Mesenchymal stem cell (in vitro differentiated cells and primary cell): ENCODE measurements around the gene IFIT2.
A peak's percentile ranks its signal among the peaks of the same experiment; 100 is the strongest.

Experiments
- DNase-seq: peaks from one replicate; pipeline ENCODE4 v3.0.0-alpha.2; 2013
- H2AFZ ChIP-seq: one replicate; pipeline ENCODE4 v1.6.1; 2013; ENCODE audit warnings: low read depth, mild to moderate bottlenecking, control low read depth, inconsistent platforms, low read length, moderate library complexity
- H2AK5ac ChIP-seq: 2 replicates; pipeline ENCODE4 v1.6.1; 2013; ENCODE audit warnings: low read length, moderate library complexity, mild to moderate bottlenecking, inconsistent platforms; ENCODE audit not compliant: severe bottlenecking
- H2BK120ac ChIP-seq: one replicate; pipeline ENCODE4 v1.6.1; 2013; ENCODE audit warnings: low read depth, mild to moderate bottlenecking, inconsistent platforms, low read length, moderate library complexity
- H2BK12ac ChIP-seq, 2 experiments: one replicate each; pipeline ENCODE4 v1.6.1; 2013; ENCODE audit warnings: inconsistent platforms in 2 of 2, low read length in 2 of 2, mild to moderate bottlenecking in 2 of 2, moderate library complexity in 2 of 2, control low read depth in 1 of 2
- H2BK15ac ChIP-seq: one replicate; pipeline ENCODE4 v1.6.1; 2013; ENCODE audit warnings: mild to moderate bottlenecking, low read depth, inconsistent platforms; ENCODE audit not compliant: poor library complexity, severe bottlenecking
- H2BK5ac ChIP-seq: 2 replicates; pipeline ENCODE4 v1.6.1; 2013; ENCODE audit warnings: low read depth, mild to moderate bottlenecking, low read length, control low read depth, inconsistent platforms; ENCODE audit not compliant: poor library complexity, severe bottlenecking
- H3K14ac ChIP-seq, 2 experiments: one replicate each; pipeline ENCODE4 v1.6.1; 2013; ENCODE audit warnings: inconsistent platforms in 2 of 2, low read length in 2 of 2, control low read depth in 1 of 2, mild to moderate bottlenecking in 1 of 2, moderate library complexity in 1 of 2
- H3K18ac ChIP-seq, 2 experiments: one replicate each; pipeline ENCODE4 v1.6.1; 2013; ENCODE audit warnings: inconsistent platforms in 2 of 2, low read length in 2 of 2, control low read depth in 1 of 2, low read depth in 1 of 2, mild to moderate bottlenecking in 1 of 2
- H3K23ac ChIP-seq, 2 experiments: one replicate each; pipeline ENCODE4 v1.6.1; 2013; ENCODE audit warnings: inconsistent platforms in 2 of 2, low read length in 2 of 2, mild to moderate bottlenecking in 2 of 2, moderate library complexity in 2 of 2, control low read depth in 1 of 2
- H3K27ac ChIP-seq: 2 replicates; pipeline ENCODE4 v1.5.1; 2013; ENCODE audit warnings: mild to moderate bottlenecking, moderate library complexity, low read length, control low read depth, inconsistent platforms; ENCODE audit not compliant: poor library complexity, severe bottlenecking
- H3K27me3 ChIP-seq, 2 experiments: 2 replicates each; pipeline versions ENCODE4 v1.6.1 to v1.7.0; 2013; ENCODE audit warnings: low read length in 2 of 2, mild to moderate bottlenecking in 2 of 2, moderate library complexity in 2 of 2, control low read depth in 1 of 2, inconsistent platforms in 1 of 2; ENCODE audit not compliant: control insufficient read depth in 1 of 2, insufficient read depth in 1 of 2
- H3K36me3 ChIP-seq, 2 experiments: 2 replicates each; pipeline versions ENCODE4 v1.6.1 to v1.7.0; 2013; ENCODE audit warnings: low read length in 2 of 2, control low read depth in 1 of 2, inconsistent platforms in 1 of 2, low read depth in 1 of 2, mild to moderate bottlenecking in 1 of 2; ENCODE audit not compliant: insufficient read depth in 2 of 2, control insufficient read depth in 1 of 2
- H3K4ac ChIP-seq, 2 experiments: one replicate each; pipeline ENCODE4 v1.6.1; 2013; ENCODE audit warnings: inconsistent platforms in 2 of 2, low read length in 2 of 2, mild to moderate bottlenecking in 2 of 2, moderate library complexity in 2 of 2, control low read depth in 1 of 2, low read depth in 1 of 2
- H3K4me1 ChIP-seq: 2 replicates; pipeline ENCODE4 v1.6.1; 2013; ENCODE audit warnings: low read depth, low read length, control low read depth; ENCODE audit not compliant: control insufficient read depth, insufficient read depth
- H3K4me2 ChIP-seq: 2 replicates; pipeline ENCODE4 v1.6.1; 2013; ENCODE audit warnings: low read length, mild to moderate bottlenecking, inconsistent platforms; ENCODE audit not compliant: poor library complexity, severe bottlenecking
- H3K4me3 ChIP-seq, 2 experiments: 2 replicates each; pipeline versions ENCODE4 v1.5.1 to v1.7.0; 2013; ENCODE audit warnings: low read length in 2 of 2, mild to moderate bottlenecking in 2 of 2, control low read depth in 1 of 2, low read depth in 1 of 2; ENCODE audit not compliant: insufficient read depth in 1 of 2
- H3K79me1 ChIP-seq: replicated peaks from 2 replicates; pipeline ENCODE4 v1.6.1; 2013; ENCODE audit warnings: mild to moderate bottlenecking, control low read depth, low read length, inconsistent platforms; ENCODE audit not compliant: poor library complexity, severe bottlenecking
- H3K9ac ChIP-seq: 2 replicates; pipeline ENCODE4 v1.7.0; 2013; ENCODE audit warnings: mild to moderate bottlenecking, low read length, moderate library complexity
- H3K9me3 ChIP-seq: 2 replicates; pipeline ENCODE4 v1.7.0; 2013; ENCODE audit warnings: mild to moderate bottlenecking, low read length; ENCODE audit not compliant: control insufficient read depth
- H4K8ac ChIP-seq: one replicate; pipeline ENCODE4 v1.6.1; 2013; ENCODE audit warnings: inconsistent platforms, mild to moderate bottlenecking, low read length, moderate library complexity
- H4K91ac ChIP-seq: one replicate; pipeline ENCODE4 v1.6.1; 2013; ENCODE audit warnings: mild to moderate bottlenecking, low read length, inconsistent platforms
- WGBS: methylation state at CpG from one replicate; pipeline ENCODE4 v1.1.7; 2013; ENCODE audit warnings: mixed read lengths; 5-methylcytosine and 5-hydroxymethylcytosine counted together

Gene IFIT2

DNA sequence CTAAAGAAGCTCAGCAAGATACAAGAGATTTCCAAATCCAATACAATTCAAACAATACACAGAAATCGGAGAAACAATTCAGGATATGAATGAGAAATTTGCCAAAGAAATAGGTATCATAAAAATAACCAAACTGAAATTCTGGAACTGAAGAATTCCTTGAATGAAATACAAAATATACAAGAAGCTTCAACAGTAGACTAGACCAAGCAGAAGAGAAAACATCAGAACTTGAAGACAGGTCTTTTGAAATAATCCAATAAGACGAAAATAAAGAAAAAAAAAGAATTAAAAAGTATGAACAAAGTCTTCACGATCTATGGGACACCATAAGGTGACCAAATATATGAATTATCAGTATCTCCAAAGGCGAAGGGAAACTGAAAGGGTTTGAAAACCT is 2.8 kb upstream of the IFIT2 start:
- no peaks in the 10 kb centered on the region for H3K36me3 ChIP-seq
- H3K9ac ChIP-seq = no peak overlapping the region
- H3K27me3 ChIP-seq = no peaks in the 10 kb centered on the region
- H3K18ac ChIP-seq = no peak overlapping the region
- no peak for DNase-seq
- H3K79me1 ChIP-seq = peaks cover 4% of the 10 kb centered on the region
- no peak overlapping the region for H2BK5ac ChIP-seq
- H3K4me3 ChIP-seq = no peak overlapping the region
- no peak overlapping the region for H4K91ac ChIP-seq
- no peak overlapping the region for H3K4ac ChIP-seq
- no peak overlapping the region for H2AFZ ChIP-seq
- H3K27ac ChIP-seq = no peak overlapping the region
- no peak overlapping the region for H3K23ac ChIP-seq
- no peak overlapping the region for H3K14ac ChIP-seq
- H2BK120ac ChIP-seq = no peak overlapping the region
- H3K4me2 ChIP-seq = no peak overlapping the region
- no peak overlapping the region for H2BK12ac ChIP-seq
- no peak overlapping the region for H4K8ac ChIP-seq
- no peak overlapping the region for H2AK5ac ChIP-seq
- H2BK15ac ChIP-seq = no peak overlapping the region
- WGBS = 80% methylated on average over 1 of the region's 4 CpGs
- no peaks in the 10 kb centered on the region for H3K9me3 ChIP-seq
- H3K4me1 ChIP-seq = peaks cover 6% of the 10 kb centered on the region

DNA sequence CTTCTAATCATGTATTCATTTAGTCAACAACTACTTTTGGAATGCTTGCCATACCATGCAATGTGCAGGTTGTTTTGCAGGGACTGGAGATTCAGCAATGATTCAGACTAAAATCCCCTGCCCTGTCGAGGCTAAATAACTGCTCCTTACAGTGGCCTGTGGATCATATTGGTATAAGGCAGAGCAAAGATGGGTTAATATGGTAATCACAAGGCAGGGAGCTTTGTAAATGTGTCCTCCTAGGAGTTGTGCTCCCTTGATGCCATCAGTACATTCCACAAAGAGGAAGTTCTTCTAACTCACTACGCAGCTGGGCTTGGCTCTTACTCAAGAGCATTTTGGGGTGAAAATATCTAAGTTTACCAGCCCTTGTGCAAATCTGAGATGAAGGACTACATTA is 614 bp upstream of the IFIT2 start:
- H3K4ac ChIP-seq = no peak overlapping the region
- WGBS = 19% methylated on average over 1 of the region's 2 CpGs

DNA sequence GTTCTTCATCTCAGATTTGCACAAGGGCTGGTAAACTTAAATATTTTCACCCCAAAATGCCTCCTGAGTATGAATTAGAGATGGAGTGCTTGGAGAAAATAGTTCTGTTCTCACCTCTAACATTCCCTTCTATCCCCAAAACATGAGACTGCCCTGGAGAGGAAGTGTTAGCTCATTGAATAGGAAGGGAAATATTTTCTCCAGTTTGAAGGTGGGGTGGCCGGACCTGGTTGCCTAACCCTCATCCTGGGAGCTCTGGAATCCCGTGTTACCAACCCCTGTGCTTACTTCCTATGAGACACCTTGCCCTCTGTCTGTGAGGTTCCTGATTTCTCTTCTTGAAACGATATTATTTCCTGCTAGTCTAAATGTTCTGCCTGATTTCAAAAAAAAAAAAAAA is 779 bp downstream of the IFIT2 start:
- H3K14ac ChIP-seq = no peak overlapping the region
- H3K18ac ChIP-seq = peak overlapping the region in 1 of 2 experiments; percentile 50
- no peak overlapping the region for H2AFZ ChIP-seq
- H3K23ac ChIP-seq = no peak overlapping the region
- no peaks in the 10 kb centered on the region for H3K9me3 ChIP-seq
- no peak overlapping the region for H2BK5ac ChIP-seq
- H3K27me3 ChIP-seq = no peaks in the 10 kb centered on the region
- H3K27ac ChIP-seq = peak overlapping the region; percentile 69
- no peak overlapping the region for H2BK12ac ChIP-seq
- H3K4me2 ChIP-seq = peak overlapping the region; percentile 72
- 37% methylated on average over 2 of the region's 3 CpGs for WGBS
- peak overlapping the region; percentile 59 for H4K8ac ChIP-seq
- peaks cover 6 to 19% of the 10 kb centered on the region in 2 experiments for H3K36me3 ChIP-seq
- peaks cover 13% of the 10 kb centered on the region for H3K79me1 ChIP-seq
- peak overlapping the region in 1 of 2 experiments; percentile 83 for H3K4me3 ChIP-seq
- H2AK5ac ChIP-seq = no peak overlapping the region
- peak overlapping the region; percentile 97 for H3K9ac ChIP-seq
- H3K4me1 ChIP-seq = peaks cover 4% of the 10 kb centered on the region
- H3K4ac ChIP-seq = peak overlapping the region in 1 of 2 experiments; percentile 24
- no peak overlapping the region for H4K91ac ChIP-seq
- DNase-seq = no peak
- no peak overlapping the region for H2BK120ac ChIP-seq
- H2BK15ac ChIP-seq = no peak overlapping the region

More for the DNA sequence above, 614 bp upstream of the IFIT2 start:
- peak overlapping the region; percentile 14 to 91 for H3K18ac ChIP-seq
- H2BK5ac ChIP-seq = no peak overlapping the region
- H3K27ac ChIP-seq = peak overlapping the region; percentile 83
- peak overlapping the region; percentile 23 for H4K91ac ChIP-seq
- H3K4me2 ChIP-seq = peak overlapping the region; percentile 42
- H2BK15ac ChIP-seq = no peak overlapping the region
- no peaks in the 10 kb centered on the region for H3K9me3 ChIP-seq
- H2BK12ac ChIP-seq = peak overlapping the region; percentile 20 to 29
- H3K79me1 ChIP-seq = peaks cover 10% of the 10 kb centered on the region
- H2AK5ac ChIP-seq = no peak overlapping the region
- peak overlapping the region; percentile 35 for H4K8ac ChIP-seq
- no peak overlapping the region for H3K14ac ChIP-seq
- peaks cover 4% of the 10 kb centered on the region for H3K4me1 ChIP-seq
- H2BK120ac ChIP-seq = no peak overlapping the region
- H3K9ac ChIP-seq = peak overlapping the region; percentile 97
- H2AFZ ChIP-seq = no peak overlapping the region
- peaks cover 3 to 6% of the 10 kb centered on the region in 2 experiments for H3K36me3 ChIP-seq
- no peaks in the 10 kb centered on the region for H3K27me3 ChIP-seq
- H3K23ac ChIP-seq = no peak overlapping the region
- H3K4me3 ChIP-seq = peak overlapping the region in 1 of 2 experiments; percentile 83
- DNase-seq = peak; percentile 47

DNA sequence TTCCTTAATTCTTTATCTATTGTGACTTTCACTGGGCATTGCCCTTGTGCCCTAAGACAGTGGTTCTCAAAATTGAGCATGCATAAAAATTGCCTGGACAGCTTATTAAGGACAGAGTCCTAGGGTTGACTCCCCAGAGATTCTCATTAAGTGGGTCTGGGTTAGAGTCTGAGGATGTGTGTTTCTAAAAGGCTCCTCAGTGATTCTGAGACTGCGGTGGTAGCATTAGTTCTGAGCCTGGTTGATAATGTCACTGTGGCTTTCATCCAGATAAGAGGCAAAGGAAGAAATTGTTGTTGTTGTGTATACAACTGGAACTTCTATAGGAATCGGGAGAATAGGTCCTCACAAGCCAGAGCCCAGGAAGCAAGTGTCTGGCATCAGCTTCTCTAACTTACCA is 1.3 kb downstream of the IFIT2 start:
- H2AK5ac ChIP-seq = peak overlapping the region; percentile 56

More for the DNA sequence above, 1.3 kb downstream of the IFIT2 start:
- 85% methylated on average over 2 of the region's 2 CpGs for WGBS
- H3K9me3 ChIP-seq = no peaks in the 10 kb centered on the region
- H3K4me3 ChIP-seq = peak overlapping the region in 1 of 2 experiments; percentile 83
- H4K8ac ChIP-seq = no peak overlapping the region
- H3K14ac ChIP-seq = no peak overlapping the region
- no peak overlapping the region for H3K23ac ChIP-seq
- no peak overlapping the region for H2BK120ac ChIP-seq
- H3K27ac ChIP-seq = peak overlapping the region; percentile 17
- peak overlapping the region; percentile 12 to 29 for H3K18ac ChIP-seq
- no peak for DNase-seq
- H3K4me1 ChIP-seq = peaks cover 4% of the 10 kb centered on the region
- H2BK12ac ChIP-seq = no peak overlapping the region
- H4K91ac ChIP-seq = no peak overlapping the region
- H3K36me3 ChIP-seq = peaks cover 6 to 24% of the 10 kb centered on the region in 2 experiments
- no peaks in the 10 kb centered on the region for H3K27me3 ChIP-seq
- peak overlapping the region; percentile 97 for H3K9ac ChIP-seq
- H2AFZ ChIP-seq = no peak overlapping the region
- H2BK15ac ChIP-seq = no peak overlapping the region
- H3K79me1 ChIP-seq = peaks cover 13% of the 10 kb centered on the region
- no peak overlapping the region for H2BK5ac ChIP-seq
- H3K4me2 ChIP-seq = peak overlapping the region; percentile 29
- H3K4ac ChIP-seq = no peak overlapping the region
